Glutamatergic neuron (in vitro differentiated cells): ENCODE results near the gene SLC35G2. TPM values are rescaled to one million over a fixed set of nuclear protein-coding genes. Genes with fewer than 3 reads are reported as not detected.
"Not testable (repeated sequence)": the region's sequence is repeated elsewhere in the genome, so short reads cannot be mapped to it uniquely, and the experiment has no call there.

Source experiments
- DNase-seq: peaks from one replicate; pipeline ENCODE4 v3.0.0; 2022
- H3K27ac Mint-ChIP-seq: one replicate; pipeline ENCODE4 v1.8.0; 2020; ENCODE audit warnings: mild to moderate bottlenecking, mixed read lengths, inconsistent platforms; ENCODE audit not compliant: unreplicated experiment
- H3K27me3 Mint-ChIP-seq: one replicate; pipeline ENCODE4 v1.8.0; 2020; ENCODE audit warnings: mild to moderate bottlenecking, moderate library complexity, mixed read lengths, inconsistent platforms; ENCODE audit not compliant: unreplicated experiment
- H3K36me3 Mint-ChIP-seq: one replicate; pipeline ENCODE4 v1.8.0; 2020; ENCODE audit warnings: mild to moderate bottlenecking, mixed read lengths, inconsistent platforms; ENCODE audit not compliant: unreplicated experiment
- H3K4me1 Mint-ChIP-seq: one replicate; pipeline ENCODE4 v1.8.0; 2020; ENCODE audit warnings: mild to moderate bottlenecking, low read depth, mixed read lengths, inconsistent platforms; ENCODE audit not compliant: unreplicated experiment
- H3K4me3 Mint-ChIP-seq: one replicate; pipeline ENCODE4 v1.8.0; 2020; ENCODE audit warnings: mild to moderate bottlenecking, mixed read lengths, inconsistent platforms; ENCODE audit not compliant: unreplicated experiment
- H3K9me3 Mint-ChIP-seq: one replicate; pipeline ENCODE4 v1.8.0; 2020; ENCODE audit warnings: mild to moderate bottlenecking, moderate library complexity, mixed read lengths, inconsistent platforms; ENCODE audit not compliant: unreplicated experiment
- CTCF ChIP-seq: fragments of 200-600 bp; sonication (generic); IDR thresholded peaks from one replicate; pipeline ENCODE4 v1.5.0; 2021; ENCODE audit not compliant: partially characterized antibody, unreplicated experiment
- total RNA-seq: library from RNA; stranded (reverse); fragmentation: NEBNext Ultra II Directional; extraction: Animal tissue kit (Norgen Biotek cat#: 25700); gene quantifications from one replicate; pipeline ENCODE4 v1.2.1, GENCODE V29; 2021; ENCODE audit not compliant: unreplicated experiment

Gene SLC35G2
- total RNA-seq, 1 donor from 2014 or later, result 22.6 TPM

GRCh38 chr3:136885357-136886213 lies 66.7 kb downstream of the SLC35G2 start:
- no peak for TF ChIP-seq CTCF
- DNase-seq, result no peak
- peaks cover 5% of the 10 kb centered on the region for H3K27me3 Mint-ChIP-seq
- H3K36me3 Mint-ChIP-seq, result peaks cover under 1% of the 10 kb centered on the region
- H3K4me3 Mint-ChIP-seq, result no peak overlapping the region
- peaks cover 15% of the 10 kb centered on the region for H3K4me1 Mint-ChIP-seq
- H3K27ac Mint-ChIP-seq, result peak overlapping the region; percentile 25
- peaks cover 4% of the 10 kb centered on the region for H3K9me3 Mint-ChIP-seq

DNA sequence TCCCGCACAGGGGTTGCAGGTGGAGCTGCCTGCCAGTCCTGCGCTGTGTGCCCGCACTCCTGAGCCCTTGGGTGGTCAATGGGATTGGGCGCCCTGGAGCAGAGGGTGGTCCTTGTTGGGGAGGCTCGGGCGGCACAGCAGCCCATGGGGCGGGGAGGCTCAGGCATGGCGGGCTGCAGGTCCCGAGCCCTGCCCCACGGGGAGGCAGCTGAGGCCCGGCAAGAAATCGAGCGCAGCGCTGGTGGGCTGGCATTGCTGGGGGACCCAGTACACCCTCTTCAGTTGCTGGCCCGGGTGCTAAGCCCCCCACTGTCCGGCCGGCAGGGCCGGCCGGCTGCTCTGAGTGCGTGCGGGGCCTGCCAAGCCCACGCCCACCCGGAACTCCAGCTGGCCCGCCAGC lies 71.0 kb downstream of the SLC35G2 start:
- H3K27ac Mint-ChIP-seq, result no peak overlapping the region
- DNase-seq, result no peak
- H3K27me3 Mint-ChIP-seq, result peaks cover 2% of the 10 kb centered on the region
- no peak for TF ChIP-seq CTCF
- peaks cover 4% of the 10 kb centered on the region for H3K36me3 Mint-ChIP-seq
- peaks cover 2% of the 10 kb centered on the region for H3K9me3 Mint-ChIP-seq
- peaks cover 2% of the 10 kb centered on the region for H3K4me1 Mint-ChIP-seq
- no peak overlapping the region for H3K4me3 Mint-ChIP-seq

DNA sequence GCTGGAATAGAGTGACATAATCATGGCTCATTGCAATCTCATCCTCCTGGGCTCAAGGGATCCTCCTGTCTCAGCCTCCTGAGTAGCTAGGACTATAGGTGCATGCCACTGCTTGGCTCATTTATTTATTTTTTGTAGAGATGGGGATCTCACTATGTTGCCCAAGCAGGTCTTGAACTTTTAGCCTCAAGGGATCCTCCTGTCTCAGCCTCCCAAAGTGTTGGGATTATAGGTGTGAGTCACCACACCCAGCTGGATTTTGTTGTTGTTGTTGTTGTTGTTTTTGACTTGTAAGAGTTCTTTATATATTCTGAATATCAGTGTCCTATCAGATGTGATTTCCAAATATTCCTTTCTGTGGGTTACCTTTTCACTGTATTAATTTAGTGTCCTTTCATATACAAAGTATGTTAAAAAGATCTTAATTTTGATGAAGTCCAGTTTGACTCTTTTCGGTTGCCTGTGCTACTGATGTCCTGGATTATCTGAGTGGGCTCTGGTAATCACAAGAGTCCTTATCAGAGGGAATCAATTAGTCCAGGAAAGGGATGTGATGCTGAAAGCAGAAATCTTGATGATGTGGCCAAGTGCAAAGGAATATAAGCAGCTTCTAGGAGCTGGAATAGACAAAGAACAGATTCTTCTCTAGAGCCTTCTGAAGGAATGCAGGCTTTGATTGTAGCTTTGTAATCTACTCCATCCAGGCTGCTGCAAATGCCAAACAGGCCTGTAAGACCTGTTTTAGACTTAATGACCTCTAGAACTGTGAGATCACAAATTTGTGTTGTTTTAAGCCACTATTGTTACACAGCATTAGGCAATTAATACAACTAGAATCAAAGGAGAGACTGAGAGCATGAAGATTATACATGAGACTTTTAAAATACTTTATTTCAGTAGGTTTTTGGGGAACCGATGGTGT lies 73.3 kb downstream of the SLC35G2 start:
- Mint-ChIP-seq H3K4me3 (no peak overlapping the region), H3K9me3 (peaks cover 2% of the 10 kb centered on the region), H3K27ac (no peak overlapping the region), H3K4me1 (no peaks in the 10 kb centered on the region), H3K27me3 (peaks cover 2% of the 10 kb centered on the region), H3K36me3 (peaks cover 4% of the 10 kb centered on the region)
- no peak for DNase-seq
- TF ChIP-seq CTCF, result no peak

GRCh38 chr3:136893848-136894443 lies 75.0 kb downstream of the SLC35G2 start:
- TF ChIP-seq CTCF, result no peak
- peaks cover 2% of the 10 kb centered on the region for H3K27me3 Mint-ChIP-seq
- peaks cover 2% of the 10 kb centered on the region for H3K9me3 Mint-ChIP-seq
- H3K4me3 Mint-ChIP-seq, result no peak overlapping the region
- no peaks in the 10 kb centered on the region for H3K4me1 Mint-ChIP-seq
- no peak overlapping the region for H3K27ac Mint-ChIP-seq
- no peak for DNase-seq
- peaks cover 4% of the 10 kb centered on the region for H3K36me3 Mint-ChIP-seq

DNA sequence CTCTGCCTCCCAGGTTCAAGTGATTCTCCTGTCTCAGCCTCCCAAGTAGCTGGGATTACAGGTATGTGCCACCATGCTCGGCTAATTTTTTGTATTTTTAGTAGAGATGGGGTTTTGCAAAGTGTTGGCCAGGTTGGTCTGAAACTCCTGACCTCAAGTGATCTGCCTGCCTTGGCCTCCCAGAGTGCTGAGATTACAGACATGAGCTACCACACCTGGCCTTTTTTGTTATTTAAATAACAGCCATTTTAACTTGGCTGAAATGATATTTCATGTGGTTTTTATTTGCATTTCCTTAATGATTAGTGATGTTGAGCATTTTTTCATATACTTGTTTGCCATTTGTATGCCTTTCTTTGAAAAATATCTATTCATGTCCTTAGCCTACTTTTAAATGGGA lies 78.2 kb downstream of the SLC35G2 start:
- not testable (repeated sequence) for DNase-seq, H3K9me3 Mint-ChIP-seq, H3K4me1 Mint-ChIP-seq, H3K27ac Mint-ChIP-seq, H3K27me3 Mint-ChIP-seq, H3K4me3 Mint-ChIP-seq
- H3K36me3 Mint-ChIP-seq, result peaks cover 10% of the 10 kb centered on the region
